GM20000 (cell line): ENCODE measurements around the gene PTPN22.

ENCODE experiments used
- DNase-seq: peaks from one replicate; pipeline ENCODE4 v3.0.0; 2012; ENCODE audit warnings: low spot score
- TF ChIP-seq, protein P1 (sequence below): IDR thresholded peaks from 2 replicates; pipeline ENCODE4 v1.5.1; 2012; ENCODE audit warnings: mild to moderate bottlenecking, control low read depth; ENCODE audit errors: extremely low read depth, missing control alignments

PTPN22 gene

DNA sequence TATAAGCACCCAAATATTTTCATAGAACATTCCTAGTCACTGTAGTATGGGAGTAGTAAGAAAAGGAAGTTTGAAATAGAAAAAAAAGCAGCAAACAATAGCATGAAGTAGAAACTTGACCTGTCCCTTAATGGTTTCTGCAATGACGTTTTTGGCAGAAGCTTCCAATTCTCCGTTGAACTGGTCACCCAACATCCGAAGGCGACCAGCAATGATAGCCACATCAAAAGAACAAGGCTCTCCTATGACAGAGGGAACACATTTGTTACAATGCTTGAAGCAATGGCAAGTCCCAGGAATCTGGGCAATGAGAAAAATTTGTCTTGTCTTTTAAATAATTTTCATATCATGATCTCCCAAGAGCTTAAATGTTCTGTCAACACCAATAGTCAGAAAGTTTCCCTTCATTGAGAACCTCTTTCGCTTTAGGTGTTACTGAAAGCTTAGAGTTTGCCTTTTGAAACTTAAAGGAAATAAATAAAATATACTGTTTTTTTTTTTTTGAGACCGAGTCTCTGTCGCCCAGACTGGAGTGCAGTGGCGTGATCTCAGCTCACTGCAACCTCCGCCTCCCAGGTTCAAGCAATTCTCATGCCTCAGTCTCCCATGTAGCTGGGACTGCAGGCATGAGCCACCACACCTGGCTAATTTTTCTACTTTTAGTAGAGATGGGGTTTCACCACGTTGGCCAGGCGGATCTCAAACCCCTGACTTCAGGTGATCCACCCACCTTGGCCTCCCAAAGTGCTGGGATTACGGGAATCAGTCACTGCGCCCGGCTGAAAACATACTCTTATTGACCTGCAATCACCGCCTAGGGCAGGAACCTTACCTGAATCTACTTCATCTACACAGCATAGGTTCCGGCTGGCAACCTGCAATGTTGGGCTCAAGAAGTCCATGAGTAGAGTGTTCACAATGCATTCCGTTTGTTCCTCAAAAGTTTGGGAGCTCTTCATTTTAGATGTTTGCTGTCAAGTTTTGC, 15.2 kb upstream of the PTPN22 start:
- TF ChIP-seq, protein P1, sequence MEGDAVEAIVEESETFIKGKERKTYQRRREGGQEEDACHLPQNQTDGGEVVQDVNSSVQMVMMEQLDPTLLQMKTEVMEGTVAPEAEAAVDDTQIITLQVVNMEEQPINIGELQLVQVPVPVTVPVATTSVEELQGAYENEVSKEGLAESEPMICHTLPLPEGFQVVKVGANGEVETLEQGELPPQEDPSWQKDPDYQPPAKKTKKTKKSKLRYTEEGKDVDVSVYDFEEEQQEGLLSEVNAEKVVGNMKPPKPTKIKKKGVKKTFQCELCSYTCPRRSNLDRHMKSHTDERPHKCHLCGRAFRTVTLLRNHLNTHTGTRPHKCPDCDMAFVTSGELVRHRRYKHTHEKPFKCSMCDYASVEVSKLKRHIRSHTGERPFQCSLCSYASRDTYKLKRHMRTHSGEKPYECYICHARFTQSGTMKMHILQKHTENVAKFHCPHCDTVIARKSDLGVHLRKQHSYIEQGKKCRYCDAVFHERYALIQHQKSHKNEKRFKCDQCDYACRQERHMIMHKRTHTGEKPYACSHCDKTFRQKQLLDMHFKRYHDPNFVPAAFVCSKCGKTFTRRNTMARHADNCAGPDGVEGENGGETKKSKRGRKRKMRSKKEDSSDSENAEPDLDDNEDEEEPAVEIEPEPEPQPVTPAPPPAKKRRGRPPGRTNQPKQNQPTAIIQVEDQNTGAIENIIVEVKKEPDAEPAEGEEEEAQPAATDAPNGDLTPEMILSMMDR: no peak
- DNase-seq: no peak

DNA sequence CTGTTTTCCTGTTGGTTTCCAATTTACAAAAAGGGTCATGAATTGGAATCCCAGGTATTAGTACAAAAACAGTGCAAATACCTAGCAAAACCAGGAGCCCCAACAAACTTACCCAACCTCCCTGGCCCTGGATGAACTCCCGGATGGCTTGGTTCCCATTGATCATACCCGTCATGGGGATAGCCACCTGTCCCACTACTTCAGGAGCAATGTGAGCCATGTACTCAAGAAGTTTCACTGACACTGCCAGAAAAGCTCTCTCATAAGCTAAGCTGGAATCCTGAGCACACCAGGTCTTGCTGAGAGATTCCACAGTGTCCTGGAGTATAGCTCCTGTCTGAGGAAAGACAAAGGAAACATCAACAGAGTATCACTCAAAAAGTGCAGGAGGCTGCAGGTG, 10.1 kb upstream of the PTPN22 start:
- TF ChIP-seq, protein P1: no peak
- no peak for DNase-seq

DNA sequence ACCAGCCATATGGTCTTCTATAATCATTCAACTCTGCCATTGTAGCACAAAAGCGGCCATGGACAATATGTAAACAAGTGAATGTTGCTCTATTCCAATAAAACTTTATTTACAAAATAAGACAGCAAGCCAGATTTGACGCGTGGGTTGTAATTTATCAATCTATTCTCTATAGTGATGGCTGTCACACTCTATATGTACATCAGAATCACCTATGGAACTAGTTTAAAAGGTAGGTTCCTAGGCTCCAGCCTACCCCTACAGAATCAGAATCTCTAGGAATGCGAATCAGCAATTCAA, 8.2 kb upstream of the PTPN22 start:
- DNase-seq: no peak
- TF ChIP-seq, protein P1: no peak

DNA sequence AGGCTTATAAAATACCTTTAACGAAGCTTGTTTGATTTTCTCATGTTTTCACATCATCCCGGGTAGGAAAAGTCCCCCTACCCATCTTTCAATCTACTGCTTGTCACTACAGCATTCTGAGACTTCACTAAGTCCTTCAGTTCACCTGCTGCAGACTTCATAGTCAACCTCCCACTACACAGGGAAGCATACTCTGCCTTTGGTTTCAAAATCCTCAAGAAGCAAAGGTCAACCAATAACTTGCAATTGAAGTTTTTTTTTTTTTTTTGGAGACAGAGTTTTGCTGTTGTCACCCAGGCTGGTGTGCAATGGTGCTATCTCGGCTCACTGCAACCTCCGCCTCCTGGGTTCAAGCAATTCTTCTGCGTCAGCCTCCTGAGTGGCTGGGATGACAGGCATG, 4.7 kb upstream of the PTPN22 start:
- no peak for DNase-seq
- TF ChIP-seq, protein P1: no peak

DNA sequence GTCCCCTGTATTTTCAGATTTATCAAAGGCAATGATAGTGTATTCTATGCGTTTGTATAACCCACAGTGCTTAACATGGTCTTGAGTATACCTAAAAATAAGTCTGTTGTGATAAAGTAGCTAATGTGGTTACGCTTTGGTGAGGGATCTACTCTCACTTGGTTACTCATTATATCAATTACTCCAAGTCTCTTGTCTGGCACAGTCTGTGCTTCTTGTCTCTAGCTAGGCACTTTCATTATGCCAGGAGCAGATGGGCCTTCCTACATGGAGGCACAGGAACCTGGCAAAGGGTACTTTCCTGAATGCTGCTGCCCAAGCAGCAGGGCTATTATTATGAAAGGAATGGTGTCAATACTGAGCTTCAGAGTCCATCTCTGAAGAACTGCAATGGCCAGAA, 4.2 kb upstream of the PTPN22 start:
- DNase-seq: no peak

GRCh38 chr1:113874012-113874879, 2.7 kb upstream of the PTPN22 start:
- TF ChIP-seq, protein P1: peak; percentile 51
- no peak for DNase-seq

More for the DNA sequence above, 4.2 kb upstream of the PTPN22 start:
- TF ChIP-seq, protein P1: no peak
